WTC11 (cell line): ENCODE measurements around the gene KRT35. TPM values are rescaled to one million over a fixed set of nuclear protein-coding genes. Genes with fewer than 3 reads are reported as not detected.

Source experiments
- ATAC-seq: fragments of 200-7000 bp; cut with Tn5 transposase; 2 replicates; pipeline ENCODE4 v1.10.0; 2021; ENCODE audit warnings: mild to moderate bottlenecking, moderate library complexity
- CTCF ChIA-PET: fragments of 300-600 bp; sonication (Branson Sonifier 250); formaldehyde crosslinking; loops from one replicate; lab custom pipeline; 2021; ENCODE audit warnings: antibody characterized with exemption; lab: Charles Lee
- POLR2A ChIA-PET: fragments of 350-600 bp; sonication (Branson Sonifier 250); formaldehyde crosslinking; loops from one replicate; lab custom pipeline; 2021; ENCODE audit warnings: antibody characterized with exemption; lab: Charles Lee
- DNase-seq: peaks from one replicate; pipeline ENCODE4 v3.0.0; 2021; ENCODE audit warnings: low spot score
- H3K27ac Mint-ChIP-seq: 2 replicates; pipeline ENCODE4 v1.8.0; 2021; ENCODE audit warnings: mixed read lengths
- H3K27me3 Mint-ChIP-seq: 2 replicates; pipeline ENCODE4 v1.8.0; 2021; ENCODE audit warnings: low read depth, mild to moderate bottlenecking, moderate library complexity, mixed read lengths
- H3K36me3 Mint-ChIP-seq: 2 replicates; pipeline ENCODE4 v1.8.0; 2021; ENCODE audit warnings: mixed read lengths
- H3K4me1 Mint-ChIP-seq: 2 replicates; pipeline ENCODE4 v1.8.0; 2022; ENCODE audit warnings: mixed read lengths
- H3K4me3 Mint-ChIP-seq: 2 replicates; pipeline ENCODE4 v1.8.0; 2021; ENCODE audit warnings: mild to moderate bottlenecking, moderate library complexity, mixed read lengths
- H3K9me3 Mint-ChIP-seq: 2 replicates; pipeline ENCODE4 v1.8.0; 2021; ENCODE audit warnings: mixed read lengths
- CREM ChIP-seq: sonication (generic); formaldehyde crosslinking; IDR thresholded peaks from 2 replicates; pipeline ENCODE4 v1.8.1; 2022; ENCODE audit warnings: mild to moderate bottlenecking, missing genetic modification reagents, moderate library complexity
- ELF4 ChIP-seq: sonication (generic); formaldehyde crosslinking; IDR thresholded peaks from 2 replicates; pipeline ENCODE4 v1.8.1; 2022; ENCODE audit warnings: low read depth, mild to moderate bottlenecking, moderate library complexity, missing genetic modification reagents
- HMGA2 ChIP-seq: fragments of 250-450 bp; sonication (Bioruptor Pico); IDR thresholded peaks from 2 replicates; pipeline ENCODE4 v1.4.0; 2021; ENCODE audit warnings: mild to moderate bottlenecking, moderate library complexity
- JAZF1 ChIP-seq: fragments of 250-450 bp; sonication (Bioruptor Pico); IDR thresholded peaks from 2 replicates; pipeline ENCODE4 v1.9.0; 2021; ENCODE audit warnings: moderate library complexity, mild to moderate bottlenecking, inconsistent platforms
- MYBL2 ChIP-seq: sonication (generic); formaldehyde crosslinking; IDR thresholded peaks from 2 replicates; pipeline ENCODE4 v1.8.1; 2023; ENCODE audit warnings: mild to moderate bottlenecking, moderate library complexity, missing genetic modification reagents
- NR2C2 ChIP-seq: sonication (generic); formaldehyde crosslinking; IDR thresholded peaks from 2 replicates; pipeline ENCODE4 v1.8.0; 2022; ENCODE audit warnings: mild to moderate bottlenecking, missing genetic modification reagents
- NR3C1 ChIP-seq: sonication (generic); formaldehyde crosslinking; conservative IDR thresholded peaks from 2 replicates; pipeline ENCODE4 v1.8.1; 2023; ENCODE audit warnings: low read depth, mild to moderate bottlenecking, missing genetic modification reagents
- PRRX2 ChIP-seq: fragments of 250-450 bp; sonication (Bioruptor Pico); IDR thresholded peaks from 2 replicates; pipeline ENCODE4 v1.8.0; 2021; ENCODE audit warnings: mild to moderate bottlenecking
- SOX15 ChIP-seq: fragments of 250-450 bp; sonication (Bioruptor Pico); IDR thresholded peaks from 2 replicates; pipeline ENCODE4 v1.9.0; 2021; ENCODE audit warnings: mild to moderate bottlenecking
- TCF7 ChIP-seq: sonication (generic); formaldehyde crosslinking; IDR thresholded peaks from 2 replicates; pipeline ENCODE4 v1.8.0; 2022; ENCODE audit warnings: mild to moderate bottlenecking, low read depth, missing genetic modification reagents, moderate library complexity
- ZNF121 ChIP-seq: sonication (generic); formaldehyde crosslinking; IDR thresholded peaks from 2 replicates; pipeline ENCODE4 v1.8.0; 2023; ENCODE audit warnings: missing genetic modification reagents
- ZNF423 ChIP-seq: fragments of 250-450 bp; sonication (Bioruptor Pico); IDR thresholded peaks from 2 replicates; pipeline ENCODE4 v2.1.2; 2022; ENCODE audit warnings: mild to moderate bottlenecking, moderate library complexity
- ZNF671 ChIP-seq: fragments of 250-450 bp; sonication (Bioruptor Pico); IDR thresholded peaks from 2 replicates; pipeline ENCODE4 v1.8.0; 2021; ENCODE audit warnings: mild to moderate bottlenecking
- total RNA-seq: library from RNA; stranded (reverse); gene quantifications from 3 replicates; pipeline ENCODE4 v1.2.3, GENCODE V29; 2021
- TF ChIP-seq, protein P1 (sequence below): sonication (generic); formaldehyde crosslinking; IDR thresholded peaks from 2 replicates; pipeline ENCODE4 v1.8.0; 2022; ENCODE audit warnings: missing genetic modification reagents
- TF ChIP-seq, protein P2 (sequence below): fragments of 250-450 bp; sonication (Bioruptor Pico); IDR thresholded peaks from 2 replicates; pipeline ENCODE4 v1.9.0; 2021; ENCODE audit warnings: moderate library complexity, mild to moderate bottlenecking, inconsistent platforms, borderline replicate concordance

The KRT35 gene
- total RNA-seq, 1 experiment from 2014 or later, result not detected

DNA sequence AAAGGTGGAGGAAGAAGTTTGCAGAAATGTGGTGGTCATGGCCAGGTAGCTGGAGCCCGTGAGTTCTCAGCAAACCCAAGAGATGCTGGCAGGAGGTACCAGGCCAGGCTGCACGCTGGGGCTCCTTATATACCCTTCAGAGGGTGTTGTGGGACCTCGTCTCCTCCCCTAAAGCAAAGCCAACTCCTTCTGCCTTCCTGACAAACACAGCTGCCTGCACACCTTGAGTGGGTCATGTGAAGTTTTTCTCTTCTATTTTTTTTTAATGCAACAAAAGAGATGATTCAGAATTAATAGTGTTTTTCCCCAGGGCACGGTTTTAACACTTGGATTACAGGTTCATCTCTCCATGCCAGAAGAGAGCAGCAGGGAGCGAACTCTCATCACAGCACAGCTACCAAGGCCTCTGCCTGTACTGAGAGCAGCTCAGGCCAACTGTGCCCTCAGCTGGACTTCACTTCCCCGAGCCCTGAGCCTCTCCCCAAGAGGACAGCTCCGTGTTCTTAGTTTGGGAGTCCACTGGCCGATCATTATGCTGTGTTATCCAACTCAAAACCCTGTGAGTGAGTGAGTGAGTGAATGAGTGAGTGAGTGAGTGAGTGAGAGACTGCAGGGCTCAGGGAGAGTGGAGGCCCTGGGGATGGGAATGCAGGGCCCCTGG is 38.0 kb upstream of the KRT35 start, which contains the start of gene KRT15 (continued):
- TF ChIP-seq, protein P1, sequence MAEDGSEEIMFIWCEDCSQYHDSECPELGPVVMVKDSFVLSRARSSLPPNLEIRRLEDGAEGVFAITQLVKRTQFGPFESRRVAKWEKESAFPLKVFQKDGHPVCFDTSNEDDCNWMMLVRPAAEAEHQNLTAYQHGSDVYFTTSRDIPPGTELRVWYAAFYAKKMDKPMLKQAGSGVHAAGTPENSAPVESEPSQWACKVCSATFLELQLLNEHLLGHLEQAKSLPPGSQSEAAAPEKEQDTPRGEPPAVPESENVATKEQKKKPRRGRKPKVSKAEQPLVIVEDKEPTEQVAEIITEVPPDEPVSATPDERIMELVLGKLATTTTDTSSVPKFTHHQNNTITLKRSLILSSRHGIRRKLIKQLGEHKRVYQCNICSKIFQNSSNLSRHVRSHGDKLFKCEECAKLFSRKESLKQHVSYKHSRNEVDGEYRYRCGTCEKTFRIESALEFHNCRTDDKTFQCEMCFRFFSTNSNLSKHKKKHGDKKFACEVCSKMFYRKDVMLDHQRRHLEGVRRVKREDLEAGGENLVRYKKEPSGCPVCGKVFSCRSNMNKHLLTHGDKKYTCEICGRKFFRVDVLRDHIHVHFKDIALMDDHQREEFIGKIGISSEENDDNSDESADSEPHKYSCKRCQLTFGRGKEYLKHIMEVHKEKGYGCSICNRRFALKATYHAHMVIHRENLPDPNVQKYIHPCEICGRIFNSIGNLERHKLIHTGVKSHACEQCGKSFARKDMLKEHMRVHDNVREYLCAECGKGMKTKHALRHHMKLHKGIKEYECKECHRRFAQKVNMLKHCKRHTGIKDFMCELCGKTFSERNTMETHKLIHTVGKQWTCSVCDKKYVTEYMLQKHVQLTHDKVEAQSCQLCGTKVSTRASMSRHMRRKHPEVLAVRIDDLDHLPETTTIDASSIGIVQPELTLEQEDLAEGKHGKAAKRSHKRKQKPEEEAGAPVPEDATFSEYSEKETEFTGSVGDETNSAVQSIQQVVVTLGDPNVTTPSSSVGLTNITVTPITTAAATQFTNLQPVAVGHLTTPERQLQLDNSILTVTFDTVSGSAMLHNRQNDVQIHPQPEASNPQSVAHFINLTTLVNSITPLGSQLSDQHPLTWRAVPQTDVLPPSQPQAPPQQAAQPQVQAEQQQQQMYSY (CRISPR knock-in tag), result no peak

DNA sequence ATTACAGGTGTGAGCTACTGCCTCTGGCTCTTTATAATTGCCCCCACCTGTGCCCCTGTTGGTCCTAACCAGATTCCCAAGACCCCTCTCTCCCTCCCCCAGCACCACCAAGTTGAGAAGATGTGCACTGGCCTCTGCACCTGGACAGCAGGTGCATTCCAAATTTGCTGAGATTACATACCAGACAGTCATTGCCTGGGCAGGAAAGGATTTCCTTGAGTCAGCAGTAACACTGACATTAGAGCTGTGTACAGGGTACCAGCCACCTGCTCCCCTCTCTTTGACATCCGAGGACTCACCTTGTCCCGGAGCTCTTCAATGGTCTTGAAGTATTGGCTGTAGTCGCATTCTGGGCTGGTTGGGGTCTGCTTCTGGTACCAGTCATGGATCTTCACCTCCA is 37.1 kb upstream of the KRT35 start:
- ChIA-PET POLR2A (no interaction called here), CTCF (interaction anchor here (1.0 to 15.4 kb wide), 3 partner anchors 16 to 130 kb away, joined by 3 to 116 read pairs (median 12); no protein-coding TSS in a partner anchor)
- Mint-ChIP-seq H3K4me1 (peaks cover 21% of the 10 kb centered on the region), H3K27me3 (no peaks in the 10 kb centered on the region), H3K27ac (no peak overlapping the region), H3K9me3 (no peaks in the 10 kb centered on the region), H3K4me3 (no peak overlapping the region), H3K36me3 (peaks cover under 1% of the 10 kb centered on the region; the same call in 1 of the 2 replicates)
- no peak for ATAC-seq
- no peak for DNase-seq
- no peak for TF ChIP-seq JAZF1 (CRISPR knock-in tag)
- TF ChIP-seq ZNF671, result no peak
- no peak for TF ChIP-seq PRRX2
- no peak for TF ChIP-seq TCF7
- TF ChIP-seq CREM, result no peak
- TF ChIP-seq SOX15 (CRISPR knock-in tag), result no peak
- no peak for TF ChIP-seq NR2C2 (CRISPR knock-in tag)
- TF ChIP-seq ZNF121 (CRISPR knock-in tag), result no peak
- TF ChIP-seq ZNF423 (CRISPR knock-in tag), result no peak
- TF ChIP-seq ELF4 (CRISPR knock-in tag), result no peak
- no peak for TF ChIP-seq MYBL2 (CRISPR knock-in tag)
- TF ChIP-seq HMGA2 (CRISPR knock-in tag), result no peak

DNA sequence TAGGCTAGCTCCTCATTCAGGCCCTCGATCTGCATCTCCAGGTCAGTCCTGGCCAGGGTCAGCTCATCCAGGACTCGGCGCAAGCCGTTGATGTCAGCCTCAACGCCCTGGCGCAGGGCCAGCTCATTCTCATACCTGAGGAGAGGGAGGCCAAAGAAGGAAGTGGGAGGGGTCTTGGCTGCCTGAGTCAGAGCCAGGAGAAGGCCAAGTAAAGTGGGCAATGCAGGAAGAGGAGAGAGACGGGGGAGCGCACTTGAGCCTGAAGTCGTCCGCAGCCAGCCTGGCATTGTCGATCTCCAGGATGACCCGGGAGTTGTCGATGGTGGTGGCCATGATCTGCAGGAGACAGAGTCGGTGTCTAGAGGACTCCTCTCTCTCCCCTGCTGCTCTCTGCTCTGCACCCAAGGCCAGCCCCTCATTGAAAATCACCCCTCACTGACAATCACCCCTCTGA is 35.9 kb upstream of the KRT35 start:
- ChIA-PET CTCF (interaction anchor here (3.0 to 15.4 kb wide), 2 partner anchors 32 to 131 kb away, joined by 12 to 116 read pairs; no protein-coding TSS in a partner anchor), POLR2A (no interaction called here)

DNA sequence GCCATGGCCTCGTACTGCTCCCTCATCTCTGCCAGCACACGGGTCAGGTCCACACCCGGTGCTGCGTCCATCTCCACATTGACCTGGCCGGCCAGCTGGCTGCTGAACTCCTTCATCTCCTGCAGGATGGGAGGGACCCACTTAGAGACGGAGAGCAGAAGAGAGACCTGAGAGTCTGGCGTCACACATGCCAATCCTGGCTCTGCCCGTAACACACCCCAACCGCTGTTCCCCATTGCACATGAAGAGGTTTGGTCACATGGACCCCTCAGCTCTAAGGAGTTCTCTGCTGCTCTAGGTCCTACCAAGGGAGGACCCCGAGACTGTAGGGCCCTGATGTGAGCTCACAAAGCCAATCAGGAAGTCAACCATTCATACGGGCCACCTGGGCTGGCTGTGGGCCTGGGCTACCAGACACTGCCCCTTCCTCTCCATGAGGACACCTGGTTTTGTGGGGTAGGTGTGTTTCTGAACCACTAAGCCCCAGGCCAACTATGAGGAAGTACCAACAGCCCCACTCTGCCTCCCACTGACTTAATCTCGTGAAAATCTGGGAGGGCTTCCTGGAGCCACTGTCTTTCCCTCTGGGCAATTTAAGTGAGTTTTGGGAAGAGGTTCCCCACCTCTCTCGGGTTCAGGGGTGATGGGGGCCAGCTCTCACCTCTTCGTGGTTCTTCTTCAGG is 35.3 kb upstream of the KRT35 start:
- H3K36me3 Mint-ChIP-seq, result no peaks in the 10 kb centered on the region
- CTCF ChIA-PET, result interaction anchor here (0.8 to 15.4 kb wide), 4 partner anchors 33 to 146 kb away, joined by 3 to 116 read pairs (median 8); no protein-coding TSS in a partner anchor
- TF ChIP-seq, protein P2, sequence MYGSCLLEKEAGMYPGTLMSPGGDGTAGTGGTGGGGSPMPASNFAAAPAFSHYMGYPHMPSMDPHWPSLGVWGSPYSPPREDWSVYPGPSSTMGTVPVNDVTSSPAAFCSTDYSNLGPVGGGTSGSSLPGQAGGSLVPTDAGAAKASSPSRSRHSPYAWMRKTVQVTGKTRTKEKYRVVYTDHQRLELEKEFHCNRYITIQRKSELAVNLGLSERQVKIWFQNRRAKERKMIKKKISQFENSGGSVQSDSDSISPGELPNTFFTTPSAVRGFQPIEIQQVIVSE (CRISPR knock-in tag), result no peak
- TF ChIP-seq, all 79 proteins: peak for 0
- POLR2A ChIA-PET, result no interaction called here
- H3K27me3 Mint-ChIP-seq, result no peaks in the 10 kb centered on the region
- ATAC-seq, result no peak
- H3K4me3 Mint-ChIP-seq, result no peak overlapping the region
- no peaks in the 10 kb centered on the region for H3K9me3 Mint-ChIP-seq
- no peak for DNase-seq
- peaks cover 21% of the 10 kb centered on the region for H3K4me1 Mint-ChIP-seq
- no peak overlapping the region for H3K27ac Mint-ChIP-seq

More for the DNA sequence above, 35.9 kb upstream of the KRT35 start:
- H3K9me3 Mint-ChIP-seq, result no peaks in the 10 kb centered on the region
- H3K36me3 Mint-ChIP-seq, result no peaks in the 10 kb centered on the region
- no peak for DNase-seq
- no peak overlapping the region for H3K4me3 Mint-ChIP-seq
- H3K27ac Mint-ChIP-seq, result no peak overlapping the region
- no peaks in the 10 kb centered on the region for H3K27me3 Mint-ChIP-seq
- no peak for ATAC-seq
- TF ChIP-seq NR3C1 (CRISPR knock-in tag), result no peak
- peaks cover 26% of the 10 kb centered on the region for H3K4me1 Mint-ChIP-seq
